Fibroblast of peridontal ligament (primary cell): ENCODE data around the gene ZDHHC11B.
A peak's percentile ranks its signal among the peaks of the same experiment; 100 is the strongest.
"Not testable (repeated sequence)": the region's sequence is repeated elsewhere in the genome, so short reads cannot be mapped to it uniquely, and the experiment has no call there.

ENCODE experiments used
- DNase-seq: peaks from one replicate; pipeline ENCODE4 v3.0.0-alpha.2; 2010; ENCODE audit errors: extremely low read depth

The ZDHHC11B gene

DNA sequence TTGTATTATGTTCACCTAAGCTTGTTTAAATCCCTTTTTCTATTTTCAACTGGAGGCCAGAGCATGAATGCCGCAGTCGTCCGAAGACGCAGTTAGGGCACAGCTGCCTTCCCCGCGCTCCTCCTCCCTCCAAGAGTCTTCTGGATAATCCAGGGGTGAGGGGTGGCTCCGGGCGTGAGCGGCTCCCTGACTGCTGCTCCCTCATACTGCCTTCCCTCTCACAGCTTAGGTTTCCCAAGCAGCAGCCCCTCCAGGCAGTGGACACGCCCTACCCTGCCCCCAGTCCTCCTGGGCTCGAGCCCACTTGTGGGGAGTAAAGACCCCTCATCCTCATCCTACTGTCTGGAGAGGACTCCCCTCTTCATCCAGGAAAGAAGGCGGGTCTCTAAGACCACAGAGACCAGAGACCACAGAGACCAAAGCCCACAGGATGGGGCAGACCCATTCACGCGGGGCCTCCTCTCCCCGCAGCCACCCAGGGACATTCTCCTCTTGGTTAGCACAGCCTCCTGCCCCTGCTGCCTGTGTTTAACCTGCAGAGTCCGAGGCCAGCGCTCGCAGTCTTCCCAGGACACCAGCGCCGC, 31.9 kb downstream of the ZDHHC11B start:
- DNase-seq = not testable (repeated sequence)

DNA sequence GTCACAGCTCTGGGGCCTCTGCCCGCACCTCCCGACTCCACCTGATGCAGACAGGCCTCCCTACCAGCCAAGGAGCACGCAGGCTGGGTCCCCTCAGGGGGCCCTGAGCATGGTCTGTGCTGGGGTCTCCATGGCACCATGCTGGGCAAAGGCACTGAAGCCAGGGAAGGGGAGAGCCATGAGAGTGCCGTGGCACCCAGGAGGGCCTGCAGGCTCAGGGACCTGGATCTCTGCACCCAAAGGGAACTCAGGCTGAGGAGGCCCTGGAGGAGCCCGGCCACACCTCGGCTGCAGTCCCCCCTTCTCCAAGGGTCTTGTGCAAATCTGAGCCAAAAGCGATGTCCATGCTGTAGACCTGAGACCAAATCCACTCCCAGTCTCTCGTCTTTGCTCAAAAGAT, 32.5 kb downstream of the ZDHHC11B start:
- not testable (repeated sequence) for DNase-seq

DNA sequence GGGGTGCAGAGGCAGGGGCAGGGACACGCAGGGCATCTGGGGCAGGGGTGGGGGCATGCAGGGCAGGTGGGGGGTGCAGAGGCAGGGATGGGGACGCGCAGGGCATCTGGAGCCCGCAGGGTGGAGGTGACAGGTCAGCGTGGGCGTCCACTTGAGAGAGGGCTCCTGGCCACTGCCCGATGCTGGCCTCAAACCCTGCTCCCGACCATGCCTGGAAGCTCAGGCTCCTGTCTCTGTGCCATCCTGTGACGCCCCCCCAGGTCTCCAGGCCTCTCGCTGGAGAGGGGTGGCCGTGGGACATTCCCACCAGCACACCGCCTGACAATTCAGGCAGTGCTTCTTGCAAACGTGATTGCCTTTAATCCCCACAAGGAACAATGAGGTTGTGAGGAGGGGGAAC, 33.0 kb downstream of the ZDHHC11B start:
- no peak for DNase-seq

DNA sequence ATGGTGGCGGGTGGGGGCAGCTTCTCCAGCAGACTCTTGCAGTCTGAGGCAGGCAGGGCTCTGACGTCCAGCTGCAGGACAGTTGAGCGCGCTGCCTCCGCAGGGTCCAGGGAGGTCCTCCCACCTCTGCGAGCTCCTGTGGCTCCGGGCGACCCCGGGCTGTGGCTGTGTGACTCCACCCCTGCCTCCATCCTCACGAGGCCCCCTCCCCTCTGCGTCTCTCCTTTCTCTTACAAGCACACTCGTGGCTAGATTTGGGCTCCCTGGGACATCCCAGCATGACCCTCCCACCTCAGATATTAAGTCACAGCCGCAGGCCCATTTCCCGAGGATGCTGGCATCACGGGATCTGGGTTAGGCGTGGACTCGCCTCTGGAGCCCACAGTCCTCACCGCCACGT, 34.3 kb downstream of the ZDHHC11B start:
- not testable (repeated sequence) for DNase-seq

DNA sequence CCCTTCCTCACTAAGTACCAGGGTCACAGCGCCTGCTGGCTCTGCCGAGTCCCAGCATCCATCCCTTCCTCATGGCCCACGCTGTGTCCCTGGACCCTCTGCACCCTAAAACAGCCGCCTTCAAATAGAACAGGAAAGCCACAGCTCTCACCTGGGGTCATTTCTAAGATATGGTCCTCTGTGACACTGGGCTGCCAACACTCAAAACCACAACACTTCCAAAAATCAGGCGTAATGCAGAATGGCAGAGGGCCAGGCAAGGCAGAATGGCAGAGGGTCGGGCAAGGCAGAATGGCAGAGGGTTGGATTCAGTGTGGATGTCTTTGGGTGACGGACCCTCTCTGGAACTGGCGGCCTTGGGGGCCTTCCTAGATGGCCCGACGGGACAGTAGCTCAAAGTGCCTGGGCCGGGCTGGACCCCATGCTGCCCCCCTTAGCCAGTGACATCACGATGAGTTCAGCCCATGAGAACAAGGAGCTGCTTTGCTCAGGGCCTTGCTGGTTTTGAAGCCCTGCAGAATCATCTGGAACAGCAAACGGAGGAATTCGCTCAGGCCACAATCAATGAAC, 35.3 kb downstream of the ZDHHC11B start:
- no peak for DNase-seq

DNA sequence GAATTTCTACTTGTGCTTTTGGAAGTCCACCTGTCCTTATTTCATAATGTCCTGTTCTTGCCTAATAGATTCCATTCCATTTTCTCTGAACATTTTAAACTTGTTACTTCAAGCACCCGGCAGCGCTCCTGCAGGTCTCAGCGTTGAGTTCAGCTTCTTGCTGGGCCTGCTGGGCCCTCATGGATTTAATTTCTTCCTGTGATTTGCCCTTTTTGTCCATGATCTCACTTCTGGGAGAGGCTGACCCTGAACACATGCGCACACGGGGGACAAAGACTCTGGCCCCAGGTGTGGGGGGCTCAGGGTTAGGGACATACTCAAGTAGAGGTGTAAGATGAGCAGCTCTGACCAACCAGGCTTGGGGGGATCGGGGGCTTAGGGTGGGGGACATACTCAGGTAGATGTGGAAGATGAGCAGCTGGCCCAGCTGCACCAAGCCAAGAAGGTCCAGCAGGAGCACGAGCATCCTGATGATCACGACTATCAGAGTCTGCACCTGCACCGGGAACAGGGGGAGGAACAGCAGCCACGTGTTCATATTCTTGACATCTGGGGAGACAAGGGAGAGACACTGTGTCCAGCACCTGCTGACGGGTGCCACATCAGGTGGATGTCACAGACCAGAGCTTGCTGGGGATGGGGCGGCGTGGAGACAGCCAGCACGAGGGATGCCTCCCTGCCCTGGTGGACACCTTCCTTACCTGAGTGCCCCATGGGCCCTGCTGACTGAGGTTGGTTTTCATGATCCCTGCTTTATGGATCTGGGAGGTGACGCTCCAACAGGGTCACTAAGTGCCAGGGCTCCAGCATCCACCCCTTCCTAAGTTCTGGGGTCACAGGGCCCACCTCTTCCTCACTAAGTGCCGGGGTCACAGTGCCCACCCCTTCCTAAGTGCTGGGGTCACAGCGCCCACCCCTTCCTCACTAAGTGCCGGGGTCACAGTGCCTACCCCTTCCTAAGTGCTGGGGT, 36.2 kb downstream of the ZDHHC11B start:
- not testable (repeated sequence) for DNase-seq

DNA sequence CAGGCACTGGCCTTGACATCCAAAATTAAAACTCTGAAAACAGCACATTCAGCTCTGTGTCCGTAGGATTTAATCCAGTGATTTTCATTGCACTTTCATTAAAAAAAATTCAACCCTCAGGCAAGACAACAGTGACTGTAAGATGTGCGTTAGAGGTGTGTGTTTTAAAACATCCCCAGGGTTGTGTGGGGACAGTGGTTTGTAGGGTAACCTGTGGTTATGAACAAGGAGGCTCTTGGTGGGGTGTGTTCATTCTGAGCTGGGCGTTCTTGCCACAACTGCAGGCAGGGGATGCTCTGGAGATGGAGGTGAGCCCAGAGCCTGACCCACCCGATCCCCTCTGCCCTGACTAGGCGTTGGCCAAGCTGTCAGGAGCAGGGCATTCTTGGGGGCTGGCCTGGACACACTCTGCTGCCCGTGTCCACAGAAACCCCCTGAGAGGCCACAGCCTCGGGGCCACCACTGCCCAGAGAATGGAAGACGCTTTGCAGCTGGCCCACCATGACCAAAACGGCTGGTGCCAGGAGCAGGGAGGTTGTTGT, 37.2 kb downstream of the ZDHHC11B start:
- not testable (repeated sequence) for DNase-seq

DNA sequence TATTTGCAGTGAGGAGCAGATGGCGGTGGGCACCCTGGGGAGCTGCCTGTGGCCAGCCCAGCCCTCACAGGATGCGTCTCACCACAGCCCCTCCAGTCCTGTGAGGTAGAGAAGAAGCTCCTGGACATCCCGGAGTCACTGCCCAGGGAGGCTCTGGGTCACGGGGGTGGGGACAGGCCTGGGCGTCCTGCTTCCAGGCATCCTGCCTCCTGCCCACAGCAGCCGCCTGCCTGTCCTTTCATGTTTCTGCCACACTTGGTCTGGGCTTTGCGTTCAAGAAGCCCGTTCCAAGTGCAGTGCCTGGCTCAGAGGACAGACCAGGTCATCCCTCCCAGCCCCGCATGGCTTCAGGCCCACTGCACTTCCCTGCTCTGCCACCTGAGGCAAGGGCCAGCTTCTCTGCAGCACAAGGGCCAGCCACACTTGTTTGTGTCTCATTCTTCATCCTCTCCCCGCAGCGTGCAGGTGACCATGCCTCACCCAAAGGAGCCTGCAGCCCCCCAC, 38.2 kb downstream of the ZDHHC11B start:
- DNase-seq = no peak

DNA sequence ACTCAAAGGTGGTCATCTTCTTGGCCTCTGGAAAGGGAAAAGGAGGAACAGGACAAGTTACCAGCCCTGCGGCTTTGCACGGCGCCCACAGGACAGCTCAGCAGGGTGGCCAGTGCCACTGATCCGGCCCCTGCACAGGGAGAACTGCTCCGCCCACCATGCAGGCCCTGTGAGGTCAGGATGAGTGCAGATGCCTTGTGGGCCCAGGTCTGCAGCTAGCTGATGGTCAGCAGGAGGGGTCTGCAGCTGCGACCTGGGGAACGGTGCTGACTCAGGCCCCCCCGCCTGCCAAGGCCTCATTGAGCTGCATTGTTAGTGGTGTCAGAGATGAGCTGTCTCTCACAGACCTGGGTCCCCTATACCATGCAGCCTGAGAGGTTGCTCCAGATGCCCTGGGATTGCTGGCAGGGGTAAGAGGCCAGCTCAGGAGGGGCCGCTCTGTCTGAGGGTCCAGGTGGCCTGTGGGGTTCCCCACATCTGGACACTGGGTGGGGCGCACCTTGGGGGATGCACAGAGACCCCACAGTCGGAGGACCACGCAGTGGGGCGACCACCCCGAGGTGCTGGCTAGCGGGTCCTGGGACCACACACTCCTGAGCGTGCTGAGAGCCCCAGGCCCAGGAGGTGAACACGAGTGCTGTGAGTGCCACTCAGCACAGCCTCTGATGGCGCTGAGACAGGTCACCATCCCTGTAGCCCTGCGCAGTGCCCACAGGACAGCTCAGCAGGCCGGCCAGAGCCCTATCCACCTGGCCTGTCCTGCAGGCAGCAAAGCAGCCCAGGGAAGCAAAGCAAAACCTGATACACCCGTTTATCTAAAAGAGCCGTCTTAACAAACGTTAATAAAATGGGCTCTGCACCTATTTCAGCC, 39.0 kb downstream of the ZDHHC11B start:
- not testable (repeated sequence) for DNase-seq

DNA sequence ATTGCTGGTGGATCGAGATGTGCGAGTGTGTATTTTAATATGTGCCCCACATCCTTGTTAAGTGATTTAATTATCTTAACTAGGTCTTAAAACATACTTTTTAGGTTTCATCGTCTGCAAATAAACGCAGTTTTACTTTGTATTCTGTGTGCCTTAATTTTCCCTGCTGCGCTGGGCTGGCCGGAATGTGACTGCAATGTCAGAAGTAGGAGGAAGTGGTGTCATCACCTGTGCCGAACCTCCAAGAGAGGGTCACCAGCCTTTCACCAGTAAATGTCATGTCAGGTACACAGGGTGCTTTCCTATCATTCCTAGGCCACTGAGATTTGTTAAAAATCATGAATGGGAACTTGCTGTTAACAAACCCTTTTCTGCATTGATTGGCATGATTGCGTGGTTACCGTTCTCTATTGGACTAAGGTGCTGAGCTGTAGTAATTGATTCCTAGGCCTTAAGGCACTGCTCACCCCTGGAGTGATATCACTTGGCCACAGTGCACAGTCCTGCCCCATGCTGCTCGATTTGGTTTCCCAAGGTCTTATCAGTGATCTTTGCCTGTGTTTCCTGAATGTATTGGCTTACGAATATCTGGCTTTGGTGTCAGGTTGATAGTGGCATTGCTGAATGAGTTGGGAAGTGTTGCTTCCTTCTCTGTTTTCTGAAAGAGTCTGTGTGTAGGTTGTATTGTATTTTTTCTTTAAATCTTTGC, 40.7 kb downstream of the ZDHHC11B start:
- not testable (repeated sequence) for DNase-seq

DNA sequence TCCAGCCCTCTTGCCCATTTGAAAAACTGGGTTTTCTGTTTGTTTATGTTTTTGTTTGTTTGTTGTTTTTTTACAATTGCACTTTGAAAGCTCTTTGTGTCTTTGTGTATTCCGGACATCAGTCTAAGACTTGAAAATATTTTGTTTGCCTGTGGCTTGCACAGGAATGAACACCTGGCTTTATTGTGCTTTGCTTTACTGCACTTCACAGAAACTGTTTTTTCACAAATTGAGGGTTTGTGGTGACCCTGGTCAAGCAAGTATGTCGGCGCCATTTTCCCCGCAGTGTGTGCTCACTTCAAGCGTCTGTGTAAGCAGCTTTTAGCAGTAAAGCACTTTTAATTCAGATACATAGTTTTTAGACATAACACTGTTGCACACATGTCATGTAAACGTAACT, 42.3 kb downstream of the ZDHHC11B start:
- DNase-seq = not testable (repeated sequence)

DNA sequence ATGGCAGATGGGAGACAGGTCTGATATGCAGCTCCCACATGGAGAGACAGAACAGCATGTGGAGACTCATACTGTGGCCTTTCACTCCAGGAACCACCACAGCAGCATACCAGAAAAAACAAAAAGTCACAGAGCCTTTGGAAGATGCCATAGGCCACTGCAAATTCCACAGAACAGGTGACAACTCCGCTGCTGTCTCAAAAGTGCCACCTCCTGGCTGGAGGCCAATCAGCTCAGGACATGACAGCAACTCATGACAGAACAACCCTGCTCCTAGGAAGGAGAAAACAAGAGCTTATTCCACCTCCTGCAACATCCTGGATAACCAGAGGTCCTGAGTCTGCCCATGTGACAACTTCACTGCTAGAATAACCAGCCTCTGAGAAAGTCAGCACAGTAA, 50.4 kb downstream of the ZDHHC11B start:
- not testable (repeated sequence) for DNase-seq

DNA sequence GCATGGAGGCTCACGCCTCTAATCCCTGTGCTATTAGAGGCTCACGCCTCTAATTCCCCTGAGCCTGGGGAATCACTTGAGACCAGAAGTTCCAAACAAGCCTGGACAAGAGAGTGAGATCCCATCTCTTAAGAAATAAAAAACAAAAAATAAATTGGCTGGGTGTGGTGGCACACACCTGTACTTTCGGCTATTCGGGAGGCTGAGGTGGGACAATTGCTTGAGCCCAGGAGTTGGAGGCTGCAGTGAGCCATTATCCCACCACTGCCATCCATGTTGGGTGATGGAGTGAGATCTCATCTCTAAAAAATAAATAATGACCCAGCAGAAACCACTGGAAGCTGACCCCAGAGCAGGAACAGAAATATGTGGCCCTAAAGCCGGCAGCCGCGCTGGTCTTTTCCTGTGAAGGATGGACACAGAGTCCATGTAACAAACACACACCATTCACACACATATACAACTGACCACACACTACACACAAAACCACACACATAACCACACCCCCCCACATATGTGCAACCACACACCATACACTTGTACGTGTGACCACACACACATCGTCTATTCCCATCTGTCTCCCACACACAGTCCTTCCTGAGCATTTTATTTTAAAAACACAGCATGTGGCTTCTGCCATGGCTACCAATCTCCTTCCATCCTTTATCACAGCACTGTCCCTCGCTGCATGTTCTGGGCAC, 51.6 kb downstream of the ZDHHC11B start:
- not testable (repeated sequence) for DNase-seq

DNA sequence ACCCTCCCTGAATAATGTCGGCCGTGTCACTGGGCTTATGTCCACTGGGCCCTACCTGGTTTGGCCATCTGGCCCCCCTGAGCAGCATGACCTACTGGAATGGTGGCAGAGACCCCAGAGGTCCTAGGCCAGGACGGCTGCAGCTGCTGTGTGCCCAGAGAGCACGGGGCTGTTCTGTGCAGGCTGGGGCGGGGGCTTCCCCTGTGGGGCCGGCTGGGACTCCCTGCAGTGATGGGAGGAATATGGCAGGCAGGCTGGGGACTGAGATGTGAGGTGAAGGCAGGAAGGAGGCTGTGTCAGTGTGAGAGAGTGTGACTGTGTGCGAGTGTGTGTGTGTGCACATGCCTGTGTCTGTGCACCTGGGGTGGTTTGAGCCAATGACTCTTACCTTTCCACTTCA, 55.3 kb downstream of the ZDHHC11B start:
- not testable (repeated sequence) for DNase-seq

DNA sequence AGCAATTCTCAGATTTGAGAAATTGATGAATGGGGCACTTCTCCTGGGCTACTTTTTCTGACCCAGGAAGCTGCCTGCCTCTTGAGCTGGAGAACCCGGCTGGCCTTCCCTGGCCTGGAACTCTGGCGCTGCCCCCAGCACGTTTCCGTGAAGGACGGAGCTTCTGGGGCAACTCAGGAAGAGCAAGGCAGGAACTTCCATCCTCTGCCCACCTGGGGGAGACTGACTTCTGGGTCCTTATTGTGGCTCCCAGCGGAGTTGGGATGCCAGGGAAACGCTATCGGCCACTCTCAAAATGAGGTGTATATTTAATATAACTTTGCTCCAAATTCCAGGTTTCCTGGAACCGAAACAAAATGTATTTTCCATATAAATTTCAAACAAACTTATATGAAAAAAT, 57.4 kb downstream of the ZDHHC11B start:
- not testable (repeated sequence) for DNase-seq

DNA sequence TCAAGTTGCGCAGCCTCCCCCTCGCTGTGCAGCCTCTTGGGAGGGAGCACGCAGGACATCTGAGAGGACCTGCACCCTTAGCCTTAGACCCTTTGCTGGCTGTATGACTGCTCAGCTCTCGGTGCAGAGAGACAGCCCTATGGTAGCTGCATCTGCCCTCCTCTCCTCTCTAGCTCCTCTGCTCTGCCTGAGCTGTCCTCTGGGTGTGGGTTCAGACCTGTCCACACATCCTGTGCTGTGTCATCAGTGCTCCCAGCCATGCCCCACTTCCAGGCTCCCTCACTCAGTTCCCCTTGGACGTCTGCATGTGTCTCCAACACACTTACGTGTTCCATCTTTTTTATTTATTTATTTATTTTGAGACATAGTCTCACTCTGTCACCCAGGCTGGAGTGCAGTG, 60.7 kb downstream of the ZDHHC11B start:
- DNase-seq = not testable (repeated sequence)

DNA sequence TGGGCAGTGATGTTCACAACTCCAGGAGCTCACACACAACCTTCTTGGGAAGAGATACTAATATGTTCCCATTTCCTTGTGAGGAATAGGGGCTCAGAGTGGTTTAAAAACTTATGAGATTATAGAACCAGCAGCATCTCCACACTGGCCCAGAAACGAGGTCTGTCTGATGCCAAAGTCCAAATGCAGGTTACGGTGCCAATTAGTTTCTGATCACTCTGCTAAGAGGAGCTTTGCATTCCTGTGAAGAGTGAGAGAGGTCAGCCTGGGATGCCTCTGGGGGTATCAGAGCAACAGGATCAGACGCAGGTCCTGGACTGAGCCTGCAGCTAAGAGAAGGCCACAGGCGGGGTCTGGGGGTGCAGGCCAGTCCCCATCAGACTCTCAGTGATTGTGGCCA, 61.2 kb downstream of the ZDHHC11B start:
- DNase-seq = not testable (repeated sequence)

DNA sequence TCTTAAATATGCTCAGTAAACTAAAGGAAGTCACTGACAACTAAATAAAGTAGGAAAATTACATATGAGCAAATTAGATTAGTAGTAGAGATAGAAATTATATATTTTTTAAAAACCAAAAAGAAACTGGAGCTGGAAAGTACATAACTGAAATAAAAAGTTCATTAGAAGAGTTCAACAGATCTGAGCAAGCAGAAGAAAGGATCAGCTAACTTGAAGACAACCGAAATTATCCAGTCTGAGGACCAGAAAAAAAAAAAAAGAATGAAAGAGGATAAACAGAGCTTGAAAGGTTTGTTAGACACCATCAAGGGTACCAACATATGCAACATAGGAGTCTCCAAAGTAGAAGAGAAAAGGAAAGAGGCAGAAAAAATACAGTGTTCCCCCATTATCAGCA, 65.2 kb downstream of the ZDHHC11B start:
- DNase-seq = not testable (repeated sequence)

DNA sequence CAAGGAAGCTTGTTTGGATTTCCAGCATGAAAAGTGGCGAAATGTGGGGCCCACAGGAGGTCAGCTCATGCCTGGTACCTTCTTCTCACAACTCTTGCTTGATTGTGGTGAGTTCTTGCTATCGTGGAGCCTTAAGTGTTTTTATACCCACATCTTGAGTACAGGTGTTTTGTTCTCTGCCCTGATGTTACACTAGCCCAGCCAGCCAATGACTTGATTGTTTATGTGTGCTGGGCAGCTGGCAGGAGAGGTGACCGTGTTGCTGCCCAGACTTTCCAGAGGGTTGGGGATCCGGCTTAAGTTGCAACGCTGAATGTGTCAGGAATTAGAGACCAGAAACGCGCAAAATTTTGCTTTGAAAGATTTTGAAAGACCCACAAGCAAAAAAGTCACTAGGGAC, 67.4 kb downstream of the ZDHHC11B start:
- DNase-seq = no peak

DNA sequence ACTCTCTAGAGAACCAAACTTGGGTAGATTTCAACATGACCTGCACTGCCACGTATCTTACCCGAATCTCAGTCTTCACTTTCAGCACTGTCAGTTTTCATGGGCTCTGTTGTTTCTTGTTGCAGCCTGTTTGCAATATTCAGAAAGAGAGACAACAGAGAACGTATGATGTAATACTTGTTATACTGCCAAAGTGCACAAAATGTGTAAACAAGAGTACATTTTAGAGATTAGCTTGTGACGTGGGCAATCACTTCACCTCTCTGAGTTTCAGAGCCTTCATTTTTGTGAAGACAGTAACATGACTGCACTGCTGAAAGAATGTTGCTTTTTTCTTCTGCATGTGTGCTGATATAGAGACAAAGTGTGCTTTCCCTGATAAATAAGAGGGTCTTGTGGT, 67.8 kb downstream of the ZDHHC11B start:
- DNase-seq = peak; percentile 5
